Measurements from ENCODE around the gene CNOT2.

The CNOT2 gene

DNA sequence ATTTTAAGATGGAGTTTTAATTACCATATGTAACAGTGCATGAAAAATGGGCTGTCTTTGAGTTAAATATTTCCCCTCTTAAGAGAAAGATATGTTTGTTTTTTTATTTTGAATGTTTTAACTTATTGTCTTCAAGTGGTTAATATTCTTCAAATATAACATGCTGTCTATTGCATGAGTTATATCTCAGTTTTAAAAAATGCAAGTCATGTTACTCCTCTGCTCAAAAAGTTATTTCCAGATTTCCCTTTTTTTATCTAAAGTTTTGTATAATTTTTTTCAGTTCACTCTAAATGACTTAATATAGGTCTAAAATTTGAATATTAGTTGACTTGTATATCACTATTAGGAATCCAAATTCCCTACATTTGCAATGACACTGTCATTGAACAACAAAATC lies 117.0 kb downstream of the CNOT2 start:
- no peak for TF ChIP-seq GLIS3 (CRISPR knock-in tag; IDR thresholded peaks at IDR 0.05)
- no peak for TF ChIP-seq ZNF565 (CRISPR knock-in tag; conservative IDR thresholded peaks at IDR 0.05; ENCODE audit: low read depth)
- no peak for TF ChIP-seq ZC3H10 (CRISPR knock-in tag; IDR thresholded peaks at IDR 0.05)
- ATAC-seq: no peak

DNA sequence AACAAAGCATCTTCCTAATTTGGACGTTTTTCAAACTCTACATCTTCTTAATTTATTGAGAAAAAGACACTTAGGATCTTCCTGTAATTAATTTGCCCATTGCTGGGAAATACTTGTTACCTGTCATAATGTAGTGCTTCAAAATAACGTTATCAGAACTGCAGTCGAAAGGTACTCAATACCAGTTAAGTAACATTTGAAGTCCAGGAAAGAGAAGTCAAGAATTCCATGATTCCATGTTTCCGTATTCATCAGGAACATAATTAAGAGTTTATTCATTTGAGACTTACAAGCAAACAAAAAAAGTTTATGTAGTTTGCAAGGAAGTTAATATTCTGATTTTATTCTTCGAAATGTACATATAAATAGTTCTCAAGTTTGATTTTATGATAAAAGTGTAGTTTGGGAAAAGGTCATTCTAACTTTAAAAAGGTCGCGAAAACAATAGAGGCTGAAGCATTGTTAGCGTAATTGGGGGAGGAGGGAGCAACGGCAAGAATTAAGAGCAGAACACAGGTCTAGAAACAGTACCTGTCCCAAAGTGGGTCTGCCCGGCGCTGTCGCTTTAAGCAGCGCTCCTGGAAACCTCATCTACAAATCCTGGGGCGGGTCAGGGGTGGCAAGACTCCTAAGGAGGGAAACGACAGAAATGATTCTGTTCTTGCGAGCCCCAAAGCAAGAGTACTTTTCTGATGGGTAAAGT lies 121.6 kb downstream of the CNOT2 start:
- no peak for ATAC-seq

GRCh38 chr12:70365398-70365647 lies 122.1 kb downstream of the CNOT2 start:
- no peak for ATAC-seq
- TF ChIP-seq TOX (CRISPR knock-in tag; IDR thresholded peaks at IDR 0.05; ENCODE audit: borderline replicate concordance) (no peak), TCF4 (CRISPR knock-in tag; IDR thresholded peaks at IDR 0.05; ENCODE audit: borderline replicate concordance) (no peak), GLIS3 (CRISPR knock-in tag; IDR thresholded peaks at IDR 0.05) (no peak), ISL1 (CRISPR knock-in tag; IDR thresholded peaks at IDR 0.05) (no peak), PPARA (CRISPR knock-in tag; IDR thresholded peaks at IDR 0.05; ENCODE audit: borderline replicate concordance) (no peak), OSR1 (CRISPR knock-in tag; IDR thresholded peaks at IDR 0.05) (no peak), ZC3H10 (CRISPR knock-in tag; IDR thresholded peaks at IDR 0.05) (no peak), RARB (CRISPR knock-in tag; IDR thresholded peaks at IDR 0.05) (no peak), CSRNP3 (CRISPR knock-in tag; IDR thresholded peaks at IDR 0.05) (no peak), ZFP30 (CRISPR knock-in tag; IDR thresholded peaks at IDR 0.05) (no peak), POU6F1 (CRISPR knock-in tag; IDR thresholded peaks at IDR 0.05; ENCODE audit: borderline replicate concordance, low read depth) (no peak), ESRRG (CRISPR knock-in tag; IDR thresholded peaks at IDR 0.05) (no peak), ZNF70 (CRISPR knock-in tag; IDR thresholded peaks at IDR 0.05) (no peak), ZFP3 (CRISPR knock-in tag; IDR thresholded peaks at IDR 0.05) (no peak), ZNF8 (CRISPR knock-in tag; IDR thresholded peaks at IDR 0.05) (no peak), SNAI2 (CRISPR knock-in tag; IDR thresholded peaks at IDR 0.05) (no peak), ARNTL (CRISPR knock-in tag; IDR thresholded peaks at IDR 0.05; ENCODE audit: borderline replicate concordance, low read depth) (no peak)
- TF ChIP-seq, protein P1, sequence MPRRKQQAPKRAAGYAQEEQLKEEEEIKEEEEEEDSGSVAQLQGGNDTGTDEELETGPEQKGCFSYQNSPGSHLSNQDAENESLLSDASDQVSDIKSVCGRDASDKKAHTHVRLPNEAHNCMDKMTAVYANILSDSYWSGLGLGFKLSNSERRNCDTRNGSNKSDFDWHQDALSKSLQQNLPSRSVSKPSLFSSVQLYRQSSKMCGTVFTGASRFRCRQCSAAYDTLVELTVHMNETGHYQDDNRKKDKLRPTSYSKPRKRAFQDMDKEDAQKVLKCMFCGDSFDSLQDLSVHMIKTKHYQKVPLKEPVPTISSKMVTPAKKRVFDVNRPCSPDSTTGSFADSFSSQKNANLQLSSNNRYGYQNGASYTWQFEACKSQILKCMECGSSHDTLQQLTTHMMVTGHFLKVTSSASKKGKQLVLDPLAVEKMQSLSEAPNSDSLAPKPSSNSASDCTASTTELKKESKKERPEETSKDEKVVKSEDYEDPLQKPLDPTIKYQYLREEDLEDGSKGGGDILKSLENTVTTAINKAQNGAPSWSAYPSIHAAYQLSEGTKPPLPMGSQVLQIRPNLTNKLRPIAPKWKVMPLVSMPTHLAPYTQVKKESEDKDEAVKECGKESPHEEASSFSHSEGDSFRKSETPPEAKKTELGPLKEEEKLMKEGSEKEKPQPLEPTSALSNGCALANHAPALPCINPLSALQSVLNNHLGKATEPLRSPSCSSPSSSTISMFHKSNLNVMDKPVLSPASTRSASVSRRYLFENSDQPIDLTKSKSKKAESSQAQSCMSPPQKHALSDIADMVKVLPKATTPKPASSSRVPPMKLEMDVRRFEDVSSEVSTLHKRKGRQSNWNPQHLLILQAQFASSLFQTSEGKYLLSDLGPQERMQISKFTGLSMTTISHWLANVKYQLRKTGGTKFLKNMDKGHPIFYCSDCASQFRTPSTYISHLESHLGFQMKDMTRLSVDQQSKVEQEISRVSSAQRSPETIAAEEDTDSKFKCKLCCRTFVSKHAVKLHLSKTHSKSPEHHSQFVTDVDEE (CRISPR knock-in tag; IDR thresholded peaks at IDR 0.05): no peak
- TF ChIP-seq, protein P2, sequence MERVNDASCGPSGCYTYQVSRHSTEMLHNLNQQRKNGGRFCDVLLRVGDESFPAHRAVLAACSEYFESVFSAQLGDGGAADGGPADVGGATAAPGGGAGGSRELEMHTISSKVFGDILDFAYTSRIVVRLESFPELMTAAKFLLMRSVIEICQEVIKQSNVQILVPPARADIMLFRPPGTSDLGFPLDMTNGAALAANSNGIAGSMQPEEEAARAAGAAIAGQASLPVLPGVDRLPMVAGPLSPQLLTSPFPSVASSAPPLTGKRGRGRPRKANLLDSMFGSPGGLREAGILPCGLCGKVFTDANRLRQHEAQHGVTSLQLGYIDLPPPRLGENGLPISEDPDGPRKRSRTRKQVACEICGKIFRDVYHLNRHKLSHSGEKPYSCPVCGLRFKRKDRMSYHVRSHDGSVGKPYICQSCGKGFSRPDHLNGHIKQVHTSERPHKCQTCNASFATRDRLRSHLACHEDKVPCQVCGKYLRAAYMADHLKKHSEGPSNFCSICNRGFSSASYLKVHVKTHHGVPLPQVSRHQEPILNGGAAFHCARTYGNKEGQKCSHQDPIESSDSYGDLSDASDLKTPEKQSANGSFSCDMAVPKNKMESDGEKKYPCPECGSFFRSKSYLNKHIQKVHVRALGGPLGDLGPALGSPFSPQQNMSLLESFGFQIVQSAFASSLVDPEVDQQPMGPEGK (CRISPR knock-in tag; IDR thresholded peaks at IDR 0.05; ENCODE audit: borderline replicate concordance): no peak

More for the DNA sequence above, 121.6 kb downstream of the CNOT2 start:
- no peak for TF ChIP-seq RARB (CRISPR knock-in tag; IDR thresholded peaks at IDR 0.05)
- TF ChIP-seq ZFP3 (CRISPR knock-in tag; IDR thresholded peaks at IDR 0.05): no peak
- no peak for TF ChIP-seq TOX (CRISPR knock-in tag; IDR thresholded peaks at IDR 0.05; ENCODE audit: borderline replicate concordance)
- no peak for TF ChIP-seq TCF4 (CRISPR knock-in tag; IDR thresholded peaks at IDR 0.05; ENCODE audit: borderline replicate concordance)
- TF ChIP-seq ZC3H10 (CRISPR knock-in tag; IDR thresholded peaks at IDR 0.05): no peak

Data from SK-N-SH treated with all-trans-retinoic acid at 6 μM for 48 hours (cell line).